Body of pancreas (tissue), 4 donors: ENCODE measurements around the gene NT5C3B. TPM values are rescaled to one million over a fixed set of nuclear protein-coding genes. Genes with fewer than 3 reads are reported as not detected.

Source experiments
- ATAC-seq: fragments of 150-250 bp; one replicate; pipeline ENCODE4 v1.9.1; 2016
- DNase-seq, 4 donors: peaks; one replicate each; pipeline ENCODE4 v3.0.0-alpha.2; 2019
- H3K27ac ChIP-seq, 4 donors: fragments of 200-600 bp; sonication (generic); 1 replicate in 3 of 4; 2 replicates in 1 of 4; pipeline versions ENCODE4 v1.5.1 to v1.6.1; 2016 to 2019; ENCODE audit warnings: mild to moderate bottlenecking in 1 of 4, mixed read lengths in 1 of 4, moderate library complexity in 1 of 4
- H3K27me3 ChIP-seq, 2 donors: fragments of 200-600 bp; sonication (generic); one replicate each; pipeline ENCODE4 v1.6.0; 2016; ENCODE audit warnings: mild to moderate bottlenecking in 1 of 2
- H3K36me3 ChIP-seq, 2 donors: fragments of 200-600 bp; sonication (generic); replicated peaks in 1 of 2; 2 replicates each; pipeline ENCODE4 v1.5.1; 2016; ENCODE audit warnings: low read depth in 2 of 2; ENCODE audit not compliant: insufficient read depth in 1 of 2
- H3K4me1 ChIP-seq: fragments of 200-600 bp; sonication (generic); one replicate; pipeline ENCODE4 v1.6.0; 2016
- H3K4me3 ChIP-seq, 2 donors: fragments of 200-600 bp; sonication (generic); 1 replicate in 1 of 2; 2 replicates in 1 of 2; pipeline ENCODE4 v1.5.1; 2016 to 2019
- H3K9me3 ChIP-seq, 3 donors: fragments of 200-600 bp; sonication (generic); 1 replicate in 2 of 3; 2 replicates in 1 of 3; pipeline ENCODE4 v1.5.1; 2016
- CTCF ChIP-seq, 7 experiments: fragments of 450-650 bp in 4 of 7; fragments of 200-600 bp in 3 of 7; sonication (generic) in 3 of 7; IDR thresholded peaks; one replicate each; pipeline ENCODE4 v1.5.1; 2016 to 2019; ENCODE audit warnings: antibody characterized with exemption in 7 of 7
- POLR2A ChIP-seq, 3 donors: fragments of 450-650 bp; IDR thresholded peaks; one replicate each; pipeline ENCODE4 v1.6.1; 2016; ENCODE audit warnings: antibody characterized with exemption in 3 of 3, mild to moderate bottlenecking in 2 of 3
- WGBS, 2 donors: methylation state at CpG; one replicate each; pipeline ENCODE4 v1.1.5; 2017; 5-methylcytosine and 5-hydroxymethylcytosine counted together
- intact Hi-C: fragments of 100-400 bp; cut with DNase I; formaldehyde crosslinking; loops from one replicate; pipeline ENCODE4 v1.15.1; 2023
- total RNA-seq, 2 donors: library from RNA; depleted of rRNA; stranded (reverse); fragments of >200 nt; gene quantifications; one replicate each; pipeline ENCODE4 v1.1.0, GENCODE V29; 2016

NT5C3B gene
- total RNA-seq, 2 donors from 2014 or later: 43.1 to 46.5 TPM

GRCh38 chr17:41823141-41823524, 12.9 kb downstream of the NT5C3B start:
- no peak overlapping the region for H3K27ac ChIP-seq
- TF ChIP-seq CTCF (IDR thresholded peaks at IDR 0.05) (no peak), POLR2A (IDR thresholded peaks at IDR 0.05) (no peak)
- H3K36me3 ChIP-seq: no peaks in the 10 kb centered on the region
- intact Hi-C loops: no loop called here
- no peaks in the 10 kb centered on the region for H3K4me1 ChIP-seq
- ATAC-seq (no peak), DNase-seq (no peak)
- 83 to 94% methylated on average over 1 of the region's 1 CpG for WGBS, 2 donors
- H3K4me3 ChIP-seq: no peak overlapping the region
- H3K27me3 ChIP-seq: no peaks in the 10 kb centered on the region
- H3K9me3 ChIP-seq: no peaks in the 10 kb centered on the region

- TF ChIP-seq POLR2A (IDR thresholded peaks at IDR 0.05): no peak
- no peak for TF ChIP-seq CTCF (IDR thresholded peaks at IDR 0.05)
- H3K9me3 ChIP-seq: no peaks in the 10 kb centered on the region
- no peaks in the 10 kb centered on the region for H3K27me3 ChIP-seq
- H3K4me3 ChIP-seq: no peak overlapping the region
- intact Hi-C loops: no loop called here
- no peaks in the 10 kb centered on the region for H3K4me1 ChIP-seq
- H3K27ac ChIP-seq: no peak overlapping the region
- WGBS, 2 donors: 63 to 72% methylated on average over 10 to 12 of the region's 12 CpGs
- ATAC-seq (no peak), DNase-seq (no peak)
- no peaks in the 10 kb centered on the region for H3K36me3 ChIP-seq
Observed at GRCh38 chr17:41822216-41823140, 13.6 kb downstream of the NT5C3B start.

GRCh38 chr17:41821776-41822175, 14.3 kb downstream of the NT5C3B start:
- ATAC-seq (no peak), DNase-seq (no peak)
- no peaks in the 10 kb centered on the region for H3K27me3 ChIP-seq
- intact Hi-C loops: no loop called here
- WGBS, 2 donors: 74 to 80% methylated on average over 12 to 14 of the region's 14 CpGs
- no peak for TF ChIP-seq POLR2A (IDR thresholded peaks at IDR 0.05)
- no peak for TF ChIP-seq CTCF (IDR thresholded peaks at IDR 0.05)
- no peaks in the 10 kb centered on the region for H3K36me3 ChIP-seq
- no peak overlapping the region for H3K27ac ChIP-seq
- no peaks in the 10 kb centered on the region for H3K9me3 ChIP-seq
- no peaks in the 10 kb centered on the region for H3K4me1 ChIP-seq
- no peak overlapping the region for H3K4me3 ChIP-seq

- DNase-seq: no peak
- 93 to 94% methylated on average over 11 to 20 of the region's 20 CpGs for WGBS, 2 donors
- no peak for TF ChIP-seq CTCF (IDR thresholded peaks at IDR 0.05)
- Histone ChIP-seq H3K27me3 (no peaks in the 10 kb centered on the region), H3K9me3 (no peaks in the 10 kb centered on the region), H3K27ac (no peak overlapping the region), H3K36me3 (no peaks in the 10 kb centered on the region), H3K4me1 (peaks cover 2% of the 10 kb centered on the region), H3K4me3 (no peak overlapping the region)
- intact Hi-C loops: no loop called here
- ATAC-seq: no peak
Observed at GRCh38 chr17:41818024-41818423, 18.0 kb downstream of the NT5C3B start.
